Measurements from ENCODE around the gene KCNJ6.

GRCh38 chr21:37815893-37816292 lies 100.4 kb downstream of the KCNJ6 start:
- TF ChIP-seq BCLAF1 (IDR thresholded peaks at IDR 0.05): no peak
- TF ChIP-seq, protein P1, sequence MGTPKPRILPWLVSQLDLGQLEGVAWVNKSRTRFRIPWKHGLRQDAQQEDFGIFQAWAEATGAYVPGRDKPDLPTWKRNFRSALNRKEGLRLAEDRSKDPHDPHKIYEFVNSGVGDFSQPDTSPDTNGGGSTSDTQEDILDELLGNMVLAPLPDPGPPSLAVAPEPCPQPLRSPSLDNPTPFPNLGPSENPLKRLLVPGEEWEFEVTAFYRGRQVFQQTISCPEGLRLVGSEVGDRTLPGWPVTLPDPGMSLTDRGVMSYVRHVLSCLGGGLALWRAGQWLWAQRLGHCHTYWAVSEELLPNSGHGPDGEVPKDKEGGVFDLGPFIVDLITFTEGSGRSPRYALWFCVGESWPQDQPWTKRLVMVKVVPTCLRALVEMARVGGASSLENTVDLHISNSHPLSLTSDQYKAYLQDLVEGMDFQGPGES (IDR thresholded peaks at IDR 0.05): no peak
- TF ChIP-seq POLR2A (IDR thresholded peaks at IDR 0.05; ENCODE audit: low read depth, low read length): no peak
- no peak for TF ChIP-seq STAT3 (IDR thresholded peaks at IDR 0.05; ENCODE audit: low read depth, low read length)
- TF ChIP-seq SIN3A (IDR thresholded peaks at IDR 0.05; ENCODE audit: low read depth, low read length): no peak

All from GM12878 (cell line).